Measurements from ENCODE around the gene CHN2.
A peak's percentile ranks its signal among the peaks of the same experiment; 100 is the strongest.

Gene CHN2

DNA sequence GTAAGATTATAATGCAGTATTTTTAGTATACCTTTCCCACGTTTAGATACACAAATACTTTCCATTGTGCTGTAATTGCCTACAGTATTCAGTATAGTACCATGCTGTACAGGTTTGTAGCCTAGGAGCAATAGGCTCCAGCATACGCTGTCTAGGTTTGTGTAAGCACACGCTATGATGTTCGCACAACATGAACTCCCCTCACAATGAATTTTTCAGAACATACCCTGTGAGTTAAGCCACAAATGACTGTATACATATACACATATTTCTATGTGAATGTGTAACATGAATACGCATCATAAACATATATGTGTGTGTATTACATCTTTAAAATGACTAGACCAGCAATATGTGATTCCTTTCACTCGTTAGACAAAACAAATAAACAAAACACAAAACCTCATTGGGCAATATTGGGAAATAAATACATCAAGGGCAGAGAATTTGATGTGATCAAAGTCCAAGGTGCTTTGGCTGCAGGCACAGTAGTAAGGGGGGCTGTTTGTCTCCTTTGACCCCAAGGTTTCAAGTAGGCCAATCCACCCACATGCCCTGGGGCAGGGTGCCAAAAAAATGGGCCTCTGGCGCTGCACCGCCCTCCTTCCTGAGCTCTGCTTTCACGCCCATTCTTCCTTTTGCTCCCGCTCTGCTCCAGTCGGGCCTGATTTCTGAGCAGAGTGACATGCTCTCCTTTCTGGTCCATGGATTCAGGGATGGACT, 33.9 kb downstream of the CHN2 start:
- DNase-seq (ENCODE audit: low read depth) = no peak

DNA sequence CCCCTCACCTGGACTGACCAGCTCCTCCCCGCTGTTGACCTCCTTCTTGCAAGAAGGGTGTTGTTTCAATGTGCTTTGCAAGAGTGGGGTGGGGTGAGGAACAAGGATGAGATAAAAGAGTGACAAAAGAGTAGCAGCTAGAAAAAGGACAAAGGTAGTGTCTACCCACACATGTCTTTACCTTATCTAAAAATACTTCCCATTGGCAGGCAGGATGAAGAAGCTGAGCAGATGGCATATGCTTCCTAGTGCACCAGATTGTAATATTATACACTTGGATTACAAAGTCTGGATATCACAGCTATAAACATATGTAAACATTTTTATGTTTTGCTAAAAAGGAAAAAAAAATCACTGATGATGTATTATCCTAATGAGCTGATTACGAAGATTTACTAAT, 34.5 kb downstream of the CHN2 start:
- no peak for DNase-seq (ENCODE audit: low read depth)

DNA sequence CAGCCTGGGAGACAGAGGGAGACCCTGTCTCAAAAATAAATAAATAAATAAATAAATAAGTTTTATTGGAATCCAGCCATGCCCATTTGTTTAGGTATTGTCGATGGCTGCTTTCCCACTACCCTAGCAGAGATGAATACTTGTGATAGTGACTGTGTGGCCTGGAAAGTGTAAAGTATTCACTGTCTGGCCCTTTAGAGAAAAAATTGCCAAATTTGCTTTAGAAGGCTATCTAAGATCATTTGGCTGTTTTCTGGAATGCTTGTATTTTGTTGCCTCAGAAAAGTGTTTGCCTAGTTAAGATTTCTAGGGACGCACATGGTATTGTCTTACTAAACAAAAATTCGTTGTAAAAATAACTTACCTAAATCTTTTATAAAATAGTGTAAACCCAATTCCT, 35.4 kb downstream of the CHN2 start:
- no peak for DNase-seq (ENCODE audit: low read depth)

DNA sequence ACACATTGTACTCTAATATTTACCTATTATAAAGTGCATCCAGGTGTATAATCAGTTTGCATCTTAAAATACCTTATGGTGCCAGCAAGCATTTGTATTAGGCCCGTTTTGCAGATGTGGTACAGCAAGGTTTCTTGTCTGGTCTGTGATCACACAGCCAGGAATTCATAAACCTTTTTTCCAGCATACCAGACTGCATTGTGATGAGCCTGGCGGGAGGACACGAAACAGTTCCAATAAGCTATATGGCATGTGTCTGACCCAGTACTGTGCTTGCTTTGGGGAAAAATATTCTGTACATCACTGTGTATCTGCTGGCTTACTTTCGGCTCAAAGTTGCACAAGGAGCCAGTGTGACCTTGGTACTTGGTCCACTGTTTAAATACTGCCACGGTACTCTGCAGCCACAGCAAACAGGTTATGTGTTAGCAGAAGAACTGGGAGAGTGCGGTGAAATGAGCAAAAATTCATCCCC, 36.3 kb downstream of the CHN2 start:
- DNase-seq (ENCODE audit: low read depth) = no peak

DNA sequence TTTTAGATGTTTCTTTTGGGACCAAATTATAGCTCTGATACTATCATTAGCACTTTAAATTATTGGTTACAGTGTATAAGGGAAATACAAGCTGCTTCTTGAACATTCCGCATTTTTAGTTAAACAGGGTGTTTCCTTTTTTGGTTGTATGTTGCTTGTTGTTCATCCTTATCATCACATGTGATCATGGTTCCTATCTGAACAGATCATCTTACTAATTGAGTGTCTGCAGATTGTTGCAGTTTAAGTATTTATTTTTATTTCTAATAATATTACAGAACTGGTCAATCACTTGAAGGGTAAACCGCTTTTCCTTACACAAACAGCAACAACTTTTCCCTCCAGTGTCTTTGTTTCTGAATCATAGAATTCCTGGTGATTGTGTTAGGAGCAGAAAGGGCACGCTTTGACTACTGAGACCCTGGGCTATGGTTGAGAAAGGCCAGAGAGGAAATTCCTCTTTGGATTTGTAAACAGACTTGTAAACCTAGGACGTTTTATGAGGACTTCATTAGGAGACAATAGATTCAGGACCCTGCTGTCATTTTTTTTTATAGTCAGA, 37.2 kb downstream of the CHN2 start:
- no peak for DNase-seq (ENCODE audit: low read depth)

DNA sequence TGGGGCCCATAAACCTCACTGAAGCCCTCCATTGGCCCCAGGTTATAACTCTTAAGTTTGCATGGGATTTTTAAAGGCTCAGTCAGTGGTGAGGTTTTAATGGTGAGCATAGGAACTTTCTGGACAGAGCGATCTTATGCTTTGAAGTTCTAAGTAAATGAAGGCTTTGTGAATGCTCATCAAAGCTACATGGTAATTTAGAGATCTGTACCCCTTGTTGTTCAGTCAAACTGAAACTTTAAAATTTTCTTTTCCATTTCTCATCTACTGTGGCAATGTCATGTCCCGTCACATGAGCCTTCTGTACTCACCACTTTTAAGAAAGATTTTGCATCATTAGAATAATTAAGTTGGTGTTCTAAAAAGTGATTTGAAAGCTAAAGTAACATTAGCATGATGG, 39.9 kb downstream of the CHN2 start:
- DNase-seq (ENCODE audit: low read depth) = no peak

DNA sequence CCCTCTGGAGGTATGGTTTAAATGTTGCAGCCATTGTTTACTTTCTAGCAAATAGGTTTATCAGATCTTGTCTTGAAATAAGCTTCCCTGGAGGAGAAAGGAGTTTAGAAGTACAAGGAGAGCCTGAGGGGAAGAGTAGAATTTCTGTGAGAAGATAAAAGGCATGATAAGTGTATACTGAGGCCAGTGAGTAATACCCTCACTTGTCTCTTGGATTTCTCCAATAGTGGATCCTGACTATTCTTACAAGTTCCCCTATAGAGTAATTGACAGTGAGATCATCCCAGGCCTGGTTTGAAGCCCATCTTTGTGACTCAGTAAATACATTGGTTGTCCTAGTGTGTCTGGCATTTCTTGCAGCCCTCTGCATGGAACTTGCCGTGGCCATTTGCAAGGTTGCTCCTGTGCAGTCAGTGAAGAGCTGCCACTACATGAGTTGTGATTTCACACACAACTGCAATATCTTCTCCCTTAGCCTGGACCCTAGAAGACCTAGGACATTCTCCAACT, 41.6 kb downstream of the CHN2 start:
- no peak for DNase-seq (ENCODE audit: low read depth)

DNA sequence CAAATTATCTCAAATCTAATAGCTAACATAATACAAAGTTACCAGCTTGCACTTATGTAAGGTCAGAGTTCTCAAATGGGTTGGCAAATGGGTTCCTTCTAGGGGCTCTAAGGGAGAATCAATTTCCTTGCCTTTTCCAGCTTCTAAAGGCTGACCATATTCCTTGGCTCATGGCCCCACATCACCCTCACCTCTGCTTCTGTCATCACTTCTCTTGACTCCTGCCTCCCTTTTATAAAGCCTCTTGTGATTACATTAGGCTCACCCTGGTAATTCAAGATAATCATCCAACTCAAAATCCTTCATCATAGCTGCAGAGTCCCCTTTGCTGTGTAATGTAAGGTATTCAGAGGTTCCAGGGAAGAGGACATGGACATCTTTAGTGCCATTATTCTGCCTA, 42.1 kb downstream of the CHN2 start:
- DNase-seq (ENCODE audit: low read depth) = no peak

DNA sequence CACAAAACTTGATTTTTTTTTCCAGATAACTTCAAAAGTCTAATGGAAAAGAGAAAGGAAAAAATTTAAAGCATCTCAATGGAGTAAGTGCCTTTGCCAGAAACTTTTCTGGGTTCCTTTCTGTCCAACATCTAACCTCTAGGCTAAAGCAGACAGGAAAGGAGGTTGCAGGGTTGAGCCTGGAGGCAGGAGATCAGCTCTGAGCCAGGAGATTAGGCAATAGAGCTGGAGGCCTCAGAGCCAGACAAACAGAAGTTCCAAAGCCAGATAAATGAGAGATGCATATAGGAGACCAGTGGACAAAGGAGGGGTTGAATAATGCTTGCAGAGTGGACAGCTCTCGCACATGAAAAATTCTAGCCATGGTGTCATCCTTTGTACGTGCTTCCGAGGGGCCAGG, 42.9 kb downstream of the CHN2 start:
- DNase-seq (ENCODE audit: low read depth) = no peak

DNA sequence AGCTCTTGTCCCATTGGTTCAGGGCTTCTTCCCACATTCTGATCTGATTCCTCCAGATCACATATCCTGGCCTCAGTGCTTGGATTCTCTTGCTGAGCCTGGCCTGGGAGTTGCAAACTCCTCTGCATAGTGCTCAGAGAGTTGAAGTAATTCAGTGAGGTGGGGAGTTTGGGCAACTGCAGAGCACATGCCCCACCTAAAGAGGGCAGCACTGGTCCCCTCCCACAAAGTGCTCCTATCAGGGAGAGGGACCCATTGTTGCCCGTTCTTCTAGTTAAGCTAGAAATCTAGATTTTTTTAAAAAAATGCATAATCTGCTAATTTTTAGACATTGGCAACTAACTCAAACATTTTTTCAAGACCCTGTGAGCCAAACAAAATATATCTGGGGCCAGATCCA, 45.1 kb downstream of the CHN2 start:
- DNase-seq (ENCODE audit: low read depth) = no peak

DNA sequence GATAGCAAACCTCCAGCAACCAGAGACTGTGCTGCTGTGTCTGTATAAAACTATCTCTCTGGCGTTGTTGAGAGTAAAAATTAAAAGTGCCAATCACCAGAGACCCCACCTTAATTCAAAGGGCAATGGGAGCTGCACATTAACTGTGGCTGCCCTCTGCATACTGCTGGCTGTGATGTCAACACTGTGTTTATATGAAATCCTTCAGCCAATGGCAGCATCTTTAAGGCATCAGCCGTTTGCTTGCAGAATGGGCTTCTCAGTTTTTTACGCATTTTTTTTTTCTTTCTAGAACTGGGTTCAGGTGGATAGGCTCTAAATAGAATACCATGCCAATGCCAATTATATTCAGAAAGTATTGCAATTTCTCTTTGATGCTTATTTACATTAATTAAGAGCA, 47.7 kb downstream of the CHN2 start:
- DNase-seq (ENCODE audit: low read depth) = no peak

DNA sequence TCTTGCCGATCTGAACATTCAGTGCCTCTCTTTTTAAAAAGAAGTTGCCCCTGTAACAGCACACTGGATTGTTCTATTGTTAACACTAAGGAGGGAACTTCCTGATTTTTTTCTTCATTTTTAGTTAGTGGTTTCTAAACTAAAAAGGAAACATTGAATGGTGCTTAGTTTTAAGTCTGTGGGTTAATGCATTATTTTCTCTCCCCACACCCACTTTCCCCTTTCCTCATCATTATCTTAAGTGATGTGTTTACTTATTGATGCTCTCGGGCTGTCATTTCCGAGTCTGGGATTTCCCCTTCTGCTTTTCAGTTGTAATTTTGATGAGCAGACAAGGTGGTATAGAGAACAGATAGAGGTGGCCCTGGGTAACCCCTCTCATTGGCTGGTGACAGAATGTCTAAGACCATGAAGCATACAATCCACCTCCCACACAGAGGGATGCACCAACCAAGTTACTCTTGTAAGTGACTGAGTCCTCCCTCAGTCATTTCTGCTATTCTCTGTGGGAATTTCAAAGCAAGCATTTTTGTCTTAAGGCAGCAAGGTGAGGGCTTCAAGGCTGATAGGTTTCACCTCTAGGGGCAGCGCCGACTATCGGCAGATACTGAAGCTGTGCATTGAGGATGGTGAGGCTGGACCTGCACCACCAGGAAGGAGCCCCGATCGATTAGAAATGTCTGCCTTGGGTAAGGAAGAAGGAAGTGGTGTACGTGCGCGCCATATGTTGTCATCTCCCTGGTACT, 49.5 kb downstream of the CHN2 start:
- no peak for DNase-seq (ENCODE audit: low read depth)

DNA sequence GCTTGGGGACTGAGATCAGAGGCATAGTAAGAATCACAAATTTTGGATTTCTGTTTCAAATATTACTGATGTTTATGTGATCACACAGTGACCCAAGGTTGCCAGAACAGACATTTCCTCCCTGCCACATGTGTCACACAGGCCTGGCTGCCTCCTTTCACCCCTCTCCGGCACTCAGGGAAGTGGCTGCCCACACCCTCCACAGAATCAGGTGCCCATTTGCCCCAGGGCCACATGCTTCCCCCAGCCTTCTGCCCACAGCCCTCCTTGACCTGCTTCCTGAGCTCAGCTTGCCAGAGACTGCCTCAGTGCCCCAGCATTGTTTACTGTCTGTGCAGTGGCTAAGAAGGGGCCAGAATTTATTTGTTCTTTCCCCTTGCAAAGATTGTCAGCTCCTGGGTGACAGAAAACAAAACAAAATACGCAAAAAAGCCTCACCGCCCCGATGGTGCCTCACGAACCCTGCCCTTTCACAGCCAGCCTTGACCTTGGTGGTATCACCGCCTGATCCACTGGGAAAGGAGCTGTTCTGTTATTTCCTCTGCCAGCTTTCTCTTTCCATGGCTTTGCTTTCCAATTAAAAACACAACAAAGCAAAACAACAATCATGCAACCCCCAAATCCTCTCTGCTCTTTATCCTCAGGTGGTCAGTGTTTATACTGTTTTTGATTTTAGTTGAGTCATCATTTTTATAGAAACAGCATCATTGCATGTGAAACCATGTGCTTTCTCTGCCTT, 52.8 kb downstream of the CHN2 start:
- no peak for DNase-seq (ENCODE audit: low read depth)

DNA sequence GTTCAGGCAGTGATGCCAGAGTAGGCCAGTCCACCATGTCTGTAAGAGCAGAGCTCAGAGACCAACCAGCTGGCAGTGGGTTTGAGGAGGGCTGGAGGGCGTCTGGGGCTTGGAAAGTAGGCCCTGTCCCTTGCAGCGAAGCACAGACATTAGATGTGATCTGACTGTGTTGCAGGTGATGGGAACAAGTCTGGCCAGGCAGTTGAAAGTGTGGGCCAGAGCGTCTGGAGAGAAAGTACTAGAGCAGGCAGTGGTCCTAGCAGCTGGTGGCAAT, 53.3 kb downstream of the CHN2 start:
- no peak for DNase-seq (ENCODE audit: low read depth)

DNA sequence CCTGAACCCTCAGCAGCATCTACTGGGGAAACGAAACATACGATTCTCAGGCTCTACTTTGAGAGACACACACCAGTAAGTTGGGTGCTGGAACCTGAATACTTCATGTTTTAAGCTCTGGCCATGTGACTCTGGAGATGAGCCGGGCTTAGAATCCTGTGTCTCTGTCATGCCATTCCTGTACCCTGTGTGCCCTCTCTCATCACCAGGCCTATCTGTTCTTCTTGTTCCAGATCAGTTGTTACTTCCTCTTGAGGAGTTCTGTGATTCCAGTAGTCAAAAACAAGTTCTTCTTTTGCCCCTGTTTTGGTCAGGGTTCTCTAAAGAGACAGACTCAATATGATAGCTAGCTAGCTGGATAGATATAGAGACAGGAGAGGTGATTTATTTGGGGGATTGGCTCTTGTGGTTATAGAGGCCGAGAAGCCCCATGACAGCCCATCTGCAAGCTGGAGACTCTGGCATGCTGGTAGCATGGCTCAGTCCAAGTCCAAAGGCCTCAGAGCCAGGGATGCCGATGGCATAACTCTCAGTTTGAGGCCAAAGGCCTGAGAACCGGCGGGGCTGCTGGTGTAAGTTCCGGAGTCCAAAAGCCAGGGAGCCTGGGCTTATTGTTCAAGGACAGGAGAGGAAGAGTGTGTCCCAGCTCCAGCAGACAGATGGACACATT, 54.3 kb downstream of the CHN2 start:
- no peak for DNase-seq (ENCODE audit: low read depth)

DNA sequence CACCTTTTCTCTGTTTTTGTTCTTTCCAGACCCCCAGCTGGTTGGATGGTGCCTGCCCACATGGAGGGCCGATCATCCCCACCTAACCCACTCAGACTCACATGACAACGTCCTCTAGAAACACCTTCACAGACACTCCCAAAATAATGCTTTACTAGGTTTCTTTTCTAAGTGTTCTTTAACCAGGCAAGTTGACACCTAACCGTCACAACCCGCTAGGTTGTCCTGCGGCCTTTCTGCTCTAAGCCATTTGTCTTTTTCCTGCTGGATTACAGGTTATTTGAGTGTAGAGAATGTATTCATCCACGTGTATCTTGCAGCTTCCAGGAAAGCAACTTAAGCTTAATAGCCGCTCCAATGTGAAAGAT, 54.8 kb downstream of the CHN2 start:
- no peak for DNase-seq (ENCODE audit: low read depth)

DNA sequence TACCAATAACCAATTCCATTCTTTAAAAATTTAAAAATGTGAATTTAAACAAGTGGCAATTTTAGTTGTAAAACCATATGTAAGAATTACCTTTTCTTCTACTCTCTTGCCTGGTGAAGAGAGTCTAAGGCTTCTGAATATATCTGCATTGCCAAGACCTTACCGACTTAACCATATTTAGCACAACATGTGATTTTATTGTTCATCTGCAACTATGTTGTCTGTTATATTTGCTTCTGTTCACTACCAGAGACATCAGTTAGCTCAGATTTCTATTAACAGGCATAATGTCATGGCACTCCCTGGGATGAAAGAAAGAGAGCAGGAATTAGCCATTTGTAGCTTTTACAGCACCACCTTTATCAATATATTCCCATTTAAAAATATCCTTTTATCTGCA, 55.3 kb downstream of the CHN2 start:
- no peak for DNase-seq (ENCODE audit: low read depth)

DNA sequence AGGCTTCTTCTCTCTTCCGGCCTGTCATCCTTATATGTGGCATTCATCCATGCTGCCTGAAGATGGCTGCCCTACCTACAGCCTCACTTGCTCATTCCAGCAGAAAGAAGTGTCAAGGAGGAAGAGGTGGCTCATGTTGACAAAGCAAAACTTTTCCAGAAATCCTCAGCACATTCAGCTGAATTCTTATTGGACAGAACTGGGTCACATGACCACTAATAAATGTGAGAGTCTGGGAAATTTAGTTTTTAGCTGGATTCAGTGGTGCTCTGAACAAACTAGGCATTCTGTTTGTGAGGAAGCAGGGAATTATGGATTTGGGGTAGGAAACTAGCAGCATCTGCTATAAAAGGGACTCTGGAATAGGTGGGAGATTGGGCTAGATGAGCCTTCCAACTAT, 58.6 kb downstream of the CHN2 start:
- DNase-seq (ENCODE audit: low read depth) = no peak

DNA sequence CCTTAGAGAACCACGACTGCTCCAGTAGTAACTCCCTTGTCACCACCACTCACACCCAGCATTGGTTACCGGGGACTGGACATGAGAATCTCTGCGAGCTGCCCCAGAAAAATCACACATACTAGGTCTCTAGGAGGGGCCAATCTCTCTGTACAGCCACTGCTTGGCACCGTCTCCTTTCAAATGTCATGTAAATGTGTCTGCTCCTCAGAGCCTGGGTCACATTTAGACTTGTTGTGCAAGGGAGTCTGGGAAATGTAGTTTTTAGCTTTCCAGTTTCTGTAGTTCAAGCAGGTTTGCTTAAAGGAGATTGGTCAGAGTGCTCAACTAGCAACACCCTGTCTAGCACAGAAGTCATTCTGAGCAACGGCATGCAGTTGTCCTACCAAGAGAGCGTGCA, 60.0 kb downstream of the CHN2 start:
- peak; percentile 2 for DNase-seq (ENCODE audit: low read depth)

DNA sequence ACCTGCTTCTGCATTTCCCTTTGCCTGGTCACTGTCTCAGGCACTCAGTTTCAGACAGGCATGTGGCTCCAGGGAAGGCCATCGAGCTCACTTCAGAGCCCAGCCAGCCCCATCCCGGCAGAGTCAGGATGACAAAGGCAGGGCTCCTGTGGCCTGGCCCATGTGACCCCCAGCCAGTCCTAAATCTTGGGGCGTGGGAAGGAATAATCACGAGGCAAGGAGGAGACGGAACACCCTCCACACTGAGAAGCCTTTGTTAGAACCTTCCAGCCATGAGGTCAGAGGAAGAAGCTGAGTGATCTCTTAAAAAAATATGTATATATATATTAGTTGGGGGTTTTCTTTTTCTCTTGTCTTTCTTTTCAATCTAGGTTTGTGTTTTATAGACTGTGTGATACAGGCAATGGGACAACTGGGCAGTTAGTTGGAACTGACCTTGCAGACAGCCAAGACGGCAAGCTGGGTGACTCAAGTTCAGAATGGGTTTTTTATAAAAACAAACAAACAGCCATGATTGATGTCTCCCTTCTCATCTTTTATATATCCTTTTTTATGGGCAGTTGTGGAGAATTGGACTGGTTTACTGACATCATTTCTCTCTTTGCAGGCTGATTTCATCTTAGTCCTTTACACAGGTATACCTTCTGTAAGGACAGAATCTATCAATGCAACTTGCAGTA, 60.8 kb downstream of the CHN2 start:
- DNase-seq (ENCODE audit: low read depth) = no peak

DNA sequence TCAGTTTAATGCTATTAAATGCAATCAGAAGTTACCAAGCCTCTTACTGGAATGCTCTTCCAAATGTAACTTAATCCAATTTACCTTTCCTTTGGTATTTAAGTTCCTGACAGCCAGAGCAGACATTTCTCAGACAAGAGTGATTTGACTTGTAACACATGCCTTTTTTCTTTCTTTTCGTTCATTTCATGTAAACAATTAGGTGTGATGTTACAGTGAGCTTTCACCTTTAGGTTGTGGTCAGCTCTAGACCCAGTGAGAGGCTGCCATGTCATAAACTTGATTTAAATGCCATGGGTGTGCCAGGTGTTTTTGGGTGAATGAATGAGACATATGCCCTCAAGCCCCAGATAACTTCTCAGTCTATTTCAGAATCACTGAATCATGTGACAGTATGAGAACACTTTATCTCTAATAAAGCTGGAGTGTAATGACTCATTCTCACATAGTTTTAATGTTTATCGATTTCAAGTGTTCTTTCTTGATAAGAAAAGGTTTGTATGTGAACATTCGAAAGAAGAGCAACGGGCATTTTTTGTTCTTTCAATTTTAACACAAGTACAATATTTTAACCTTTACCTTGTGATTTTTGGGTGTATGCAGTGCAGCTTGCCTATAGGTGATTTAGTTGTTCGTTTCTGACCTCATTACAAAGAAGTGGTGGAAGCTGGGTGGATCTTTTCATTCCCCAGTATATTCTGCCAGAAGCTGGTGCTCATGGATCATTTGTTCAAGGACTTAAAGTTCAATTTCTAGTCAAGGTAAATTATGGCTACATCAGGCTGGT, 61.5 kb downstream of the CHN2 start:
- no peak for DNase-seq (ENCODE audit: low read depth)

Measured in ELR (cell line).